Femur (tissue), 1 donor: ENCODE measurements around the gene WSCD2.

ENCODE experiments used
- DNase-seq: peaks from one replicate; pipeline ENCODE4 v3.0.0-alpha.2; 2017

Gene WSCD2

GRCh38 chr12:108167974-108168373, 38.9 kb downstream of the WSCD2 start:
- DNase-seq: no peak

- peak; percentile 52 for DNase-seq
Measured at GRCh38 chr12:108169708-108170107, 40.6 kb downstream of the WSCD2 start.

GRCh38 chr12:108170164-108170563, 41.1 kb downstream of the WSCD2 start:
- DNase-seq: no peak

GRCh38 chr12:108172033-108172432, 42.9 kb downstream of the WSCD2 start:
- DNase-seq: no peak

GRCh38 chr12:108173160-108173559, 44.1 kb downstream of the WSCD2 start:
- no peak for DNase-seq

- DNase-seq: no peak
Measured at GRCh38 chr12:108173892-108174291, 44.8 kb downstream of the WSCD2 start.

- DNase-seq: no peak
Measured at GRCh38 chr12:108174641-108175040, 45.6 kb downstream of the WSCD2 start.

- no peak for DNase-seq
Measured at GRCh38 chr12:108175310-108175709, 46.2 kb downstream of the WSCD2 start.

- DNase-seq: no peak
Measured at GRCh38 chr12:108176292-108176691, 47.2 kb downstream of the WSCD2 start.

- peak; percentile 35 for DNase-seq
Measured at GRCh38 chr12:108177131-108177530, 48.0 kb downstream of the WSCD2 start.

GRCh38 chr12:108179305-108179704, 50.2 kb downstream of the WSCD2 start:
- no peak for DNase-seq

GRCh38 chr12:108180255-108181094, 51.4 kb downstream of the WSCD2 start:
- DNase-seq: no peak

GRCh38 chr12:108181095-108181454, 52.0 kb downstream of the WSCD2 start:
- no peak for DNase-seq

GRCh38 chr12:108182096-108182495, 53.0 kb downstream of the WSCD2 start:
- no peak for DNase-seq

GRCh38 chr12:108185002-108185401, 55.9 kb downstream of the WSCD2 start:
- no peak for DNase-seq

- no peak for DNase-seq
Measured at GRCh38 chr12:108187831-108188230, 58.7 kb downstream of the WSCD2 start.

- DNase-seq: peak; percentile 68
Measured at GRCh38 chr12:108190529-108190928, 61.4 kb downstream of the WSCD2 start.

GRCh38 chr12:108191086-108191485, 62.0 kb downstream of the WSCD2 start:
- DNase-seq: no peak

GRCh38 chr12:108191938-108192337, 62.9 kb downstream of the WSCD2 start:
- no peak for DNase-seq

- DNase-seq: no peak
Measured at GRCh38 chr12:108193493-108193892, 64.4 kb downstream of the WSCD2 start.

GRCh38 chr12:108193917-108194316, 64.8 kb downstream of the WSCD2 start:
- DNase-seq: no peak

GRCh38 chr12:108194585-108194984, 65.5 kb downstream of the WSCD2 start:
- DNase-seq: no peak

GRCh38 chr12:108196319-108196718, 67.2 kb downstream of the WSCD2 start:
- no peak for DNase-seq

- no peak for DNase-seq
Measured at GRCh38 chr12:108196921-108197320, 67.8 kb downstream of the WSCD2 start.

- DNase-seq: no peak
Measured at GRCh38 chr12:108198043-108198442, 69.0 kb downstream of the WSCD2 start.
